Trophoblast cell (in vitro differentiated cells and primary cell): Measurements from ENCODE around the gene PCDHB7.
"Not testable (repeated sequence)": the region's sequence is repeated elsewhere in the genome, so short reads cannot be mapped to it uniquely, and the experiment has no call there.

Source experiments
- DNase-seq, 2 donors: peaks; one replicate each; pipeline ENCODE4 v3.0.0-alpha.2; 2016
- H2AFZ ChIP-seq: 2 replicates; pipeline ENCODE4 v1.6.1; 2013; ENCODE audit warnings: low read length, moderate library complexity, mild to moderate bottlenecking; ENCODE audit not compliant: insufficient read depth, poor library complexity
- H2AK5ac ChIP-seq: 2 replicates; pipeline ENCODE4 v1.6.1; 2013; ENCODE audit warnings: mild to moderate bottlenecking, low read length
- H2BK120ac ChIP-seq: 2 replicates; pipeline ENCODE4 v1.6.1; 2013; ENCODE audit warnings: low read length, mild to moderate bottlenecking, moderate library complexity; ENCODE audit not compliant: insufficient read depth, poor library complexity
- H2BK12ac ChIP-seq: 2 replicates; pipeline ENCODE4 v1.6.1; 2013; ENCODE audit warnings: mild to moderate bottlenecking, low read length, moderate library complexity
- H2BK5ac ChIP-seq: 2 replicates; pipeline ENCODE4 v1.6.1; 2013; ENCODE audit warnings: low read length, low read depth, moderate library complexity, mild to moderate bottlenecking; ENCODE audit not compliant: poor library complexity
- H3K14ac ChIP-seq: 2 replicates; pipeline ENCODE4 v1.6.1; 2013; ENCODE audit warnings: mild to moderate bottlenecking, low read length
- H3K18ac ChIP-seq: 2 replicates; pipeline ENCODE4 v1.6.1; 2013; ENCODE audit warnings: mild to moderate bottlenecking, low read length
- H3K23ac ChIP-seq: 2 replicates; pipeline ENCODE4 v1.6.1; 2013; ENCODE audit warnings: low read length
- H3K27ac ChIP-seq: 2 replicates; pipeline ENCODE4 v1.5.1; 2013; ENCODE audit warnings: low read depth, mild to moderate bottlenecking, inconsistent platforms, low read length, moderate library complexity
- H3K27me3 ChIP-seq: 2 replicates; pipeline ENCODE4 v1.6.1; 2013; ENCODE audit warnings: inconsistent platforms, mild to moderate bottlenecking, low read length, moderate library complexity; ENCODE audit not compliant: insufficient read depth
- H3K36me3 ChIP-seq, 2 experiments: 1 replicate in 1 of 2; 2 replicates in 1 of 2; pipeline ENCODE4 v1.6.1; 2013; ENCODE audit warnings: low read length in 2 of 2, mild to moderate bottlenecking in 2 of 2, moderate library complexity in 1 of 2; ENCODE audit not compliant: insufficient read depth in 2 of 2, control insufficient read depth in 1 of 2
- H3K4ac ChIP-seq: 2 replicates; pipeline ENCODE4 v1.6.1; 2013; ENCODE audit warnings: low read depth, mild to moderate bottlenecking, low read length, moderate library complexity
- H3K4me1 ChIP-seq, 2 experiments: 1 replicate in 1 of 2; 2 replicates in 1 of 2; pipeline ENCODE4 v1.6.1; 2013; ENCODE audit warnings: low read length in 2 of 2, mild to moderate bottlenecking in 2 of 2, moderate library complexity in 1 of 2; ENCODE audit not compliant: insufficient read depth in 2 of 2, control insufficient read depth in 1 of 2
- H3K4me2 ChIP-seq: 2 replicates; pipeline ENCODE4 v1.6.1; 2013; ENCODE audit warnings: inconsistent platforms, mild to moderate bottlenecking, low read length, moderate library complexity
- H3K4me3 ChIP-seq: 2 replicates; pipeline ENCODE4 v1.5.1; 2013; ENCODE audit warnings: mild to moderate bottlenecking, low read depth, low read length, inconsistent platforms
- H3K79me1 ChIP-seq: one replicate; pipeline ENCODE4 v1.6.1; 2013; ENCODE audit warnings: low read length
- H3K79me2 ChIP-seq: 2 replicates; pipeline ENCODE4 v1.6.1; 2013; ENCODE audit warnings: low read length, mild to moderate bottlenecking; ENCODE audit not compliant: control insufficient read depth, insufficient read depth, poor library complexity
- H3K9ac ChIP-seq: 2 replicates; pipeline ENCODE4 v1.6.1; 2013; ENCODE audit warnings: mild to moderate bottlenecking, low read length
- H3K9me3 ChIP-seq: 2 replicates; pipeline ENCODE4 v1.6.1; 2013; ENCODE audit warnings: low read depth, mild to moderate bottlenecking, control low read depth, inconsistent platforms, low read length; ENCODE audit not compliant: insufficient read depth
- H4K12ac ChIP-seq: 2 replicates; pipeline ENCODE4 v1.6.1; 2013; ENCODE audit warnings: low read depth, mild to moderate bottlenecking, low read length, moderate library complexity
- H4K8ac ChIP-seq: 2 replicates; pipeline ENCODE4 v1.6.1; 2013; ENCODE audit warnings: low read depth, mild to moderate bottlenecking, low read length, moderate library complexity
- H4K91ac ChIP-seq: one replicate; pipeline ENCODE4 v1.6.1; 2013; ENCODE audit warnings: low read depth, mild to moderate bottlenecking, low read length, moderate library complexity
- WGBS: extraction: QIAGEN DNeasy Blood & Tissue Kit; methylation state at CpG from one replicate; pipeline ENCODE4 v1.1.7; 2013; ENCODE audit warnings: missing lambda C conversion rate; ENCODE audit not compliant: insufficient read length, insufficient coverage; ENCODE audit errors: extremely low coverage; 5-methylcytosine and 5-hydroxymethylcytosine counted together

The PCDHB7 gene

DNA sequence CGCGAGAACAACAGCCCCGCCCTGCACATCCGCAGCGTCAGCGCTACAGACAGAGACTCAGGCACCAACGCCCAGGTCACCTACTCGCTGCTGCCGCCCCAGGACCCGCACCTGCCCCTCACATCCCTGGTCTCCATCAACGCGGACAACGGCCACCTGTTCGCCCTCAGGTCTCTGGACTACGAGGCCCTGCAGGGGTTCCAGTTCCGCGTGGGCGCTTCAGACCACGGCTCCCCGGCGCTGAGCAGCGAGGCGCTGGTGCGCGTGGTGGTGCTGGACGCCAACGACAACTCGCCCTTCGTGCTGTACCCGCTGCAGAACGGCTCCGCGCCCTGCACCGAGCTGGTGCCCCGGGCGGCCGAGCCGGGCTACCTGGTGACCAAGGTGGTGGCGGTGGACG is 43.1 kb downstream of the PCDHB7 start:
- H3K4me2 ChIP-seq, H3K79me1 ChIP-seq, H2BK120ac ChIP-seq, H3K4me1 ChIP-seq, H3K27me3 ChIP-seq, H4K91ac ChIP-seq, H2BK12ac ChIP-seq, H3K18ac ChIP-seq, H3K9ac ChIP-seq, H2BK5ac ChIP-seq, H3K23ac ChIP-seq, DNase-seq, H3K4me3 ChIP-seq, H3K4ac ChIP-seq, H2AK5ac ChIP-seq, H3K79me2 ChIP-seq, H2AFZ ChIP-seq, H3K9me3 ChIP-seq, H3K36me3 ChIP-seq, H3K14ac ChIP-seq, H4K8ac ChIP-seq, H4K12ac ChIP-seq, H3K27ac ChIP-seq: not testable (repeated sequence)
- no CpG with 5 or more reads among the region's 40 CpGs for WGBS

DNA sequence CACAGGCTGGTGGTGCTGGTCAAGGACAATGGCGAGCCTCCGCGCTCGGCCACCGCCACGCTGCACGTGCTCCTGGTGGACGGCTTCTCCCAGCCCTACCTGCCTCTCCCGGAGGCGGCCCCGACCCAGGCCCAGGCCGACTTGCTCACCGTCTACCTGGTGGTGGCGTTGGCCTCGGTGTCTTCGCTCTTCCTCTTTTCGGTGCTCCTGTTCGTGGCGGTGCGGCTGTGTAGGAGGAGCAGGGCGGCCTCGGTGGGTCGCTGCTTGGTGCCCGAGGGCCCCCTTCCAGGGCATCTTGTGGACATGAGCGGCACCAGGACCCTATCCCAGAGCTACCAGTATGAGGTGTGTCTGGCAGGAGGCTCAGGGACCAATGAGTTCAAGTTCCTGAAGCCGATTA is 43.6 kb downstream of the PCDHB7 start:
- H3K4me2 ChIP-seq, H2BK120ac ChIP-seq, H3K4me3 ChIP-seq, H3K14ac ChIP-seq, H2BK12ac ChIP-seq, H3K27me3 ChIP-seq, H3K36me3 ChIP-seq, H3K18ac ChIP-seq, DNase-seq, H2AFZ ChIP-seq, H3K79me1 ChIP-seq, H2AK5ac ChIP-seq, H4K12ac ChIP-seq, H3K9ac ChIP-seq, H3K23ac ChIP-seq, H3K4me1 ChIP-seq, H2BK5ac ChIP-seq, H4K8ac ChIP-seq, H3K9me3 ChIP-seq, H3K4ac ChIP-seq, H4K91ac ChIP-seq, H3K79me2 ChIP-seq, H3K27ac ChIP-seq: not testable (repeated sequence)
- no CpG with 5 or more reads among the region's 26 CpGs for WGBS

DNA sequence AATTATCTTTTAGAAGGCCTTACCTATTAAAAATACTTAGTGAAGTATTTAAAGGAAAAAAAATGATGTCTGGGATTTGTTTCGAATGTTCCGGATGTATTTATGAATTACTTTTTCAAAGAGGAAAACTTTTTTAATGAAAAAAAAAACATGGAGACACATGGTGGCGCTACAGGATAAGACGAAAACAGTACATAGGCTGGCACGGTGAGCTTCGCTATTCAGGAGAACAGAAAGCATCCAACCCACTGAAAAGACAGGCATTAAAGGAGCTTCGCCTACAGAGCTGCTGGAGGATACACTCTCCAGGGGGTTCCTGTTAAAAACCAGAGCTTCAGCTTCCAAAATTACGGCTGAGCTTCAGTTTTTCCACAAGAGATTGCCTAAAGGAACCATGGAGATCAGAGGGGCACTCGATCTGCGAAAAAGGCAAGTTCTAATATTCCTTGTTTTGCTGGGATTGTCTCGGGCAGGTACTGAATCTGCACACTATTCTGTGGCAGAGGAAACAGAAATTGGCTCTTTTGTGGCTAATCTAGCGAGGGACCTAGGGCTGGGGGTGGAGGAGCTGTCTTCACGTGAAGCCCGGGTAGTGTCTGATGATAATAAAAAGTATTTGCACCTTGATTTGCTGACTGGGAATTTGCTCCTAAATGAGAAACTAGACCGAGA is 50.8 kb downstream of the PCDHB7 start, which contains the start of gene PCDHB14:
Gene PCDHB14, plus strand, starts transcription at position 232 of the 672 bp plus-strand sequence. Its CDS starts 163 bp downstream, at position 395.
- H3K18ac ChIP-seq = no peak within 1 kb of the TSS
- H2BK120ac ChIP-seq = no peak within 1 kb of the TSS
- DNase-seq = peak in 1 of 2 donors; percentile 3
- peaks cover 6% of the 10 kb centered on the region for H3K9me3 ChIP-seq
- no peak within 1 kb of the TSS for H2BK12ac ChIP-seq
- no peak within 1 kb of the TSS for H3K4me3 ChIP-seq
- no peak within 1 kb of the TSS for H3K4ac ChIP-seq
- H3K23ac ChIP-seq = no peak within 1 kb of the TSS
- H3K4me1 ChIP-seq = no peaks in the 10 kb centered on the region
- H3K79me1 ChIP-seq = no peaks in the 10 kb centered on the region
- H3K14ac ChIP-seq = no peak within 1 kb of the TSS
- no CpG with 5 or more reads among the region's 15 CpGs for WGBS
- H3K27me3 ChIP-seq = no peaks in the 10 kb centered on the region
- H3K9ac ChIP-seq = no peak within 1 kb of the TSS
- no peaks in the 10 kb centered on the region for H3K79me2 ChIP-seq
- no peak within 1 kb of the TSS for H4K12ac ChIP-seq
- H3K4me2 ChIP-seq = peak within 1 kb of the TSS; percentile 8
- H4K91ac ChIP-seq = no peak within 1 kb of the TSS
- H3K36me3 ChIP-seq = no peaks in the 10 kb centered on the region
- no peak within 1 kb of the TSS for H2BK5ac ChIP-seq
- H2AK5ac ChIP-seq = no peak within 1 kb of the TSS
- H3K27ac ChIP-seq = no peak within 1 kb of the TSS
- H4K8ac ChIP-seq = peak within 1 kb of the TSS; percentile 42
- H2AFZ ChIP-seq = no peak within 1 kb of the TSS

DNA sequence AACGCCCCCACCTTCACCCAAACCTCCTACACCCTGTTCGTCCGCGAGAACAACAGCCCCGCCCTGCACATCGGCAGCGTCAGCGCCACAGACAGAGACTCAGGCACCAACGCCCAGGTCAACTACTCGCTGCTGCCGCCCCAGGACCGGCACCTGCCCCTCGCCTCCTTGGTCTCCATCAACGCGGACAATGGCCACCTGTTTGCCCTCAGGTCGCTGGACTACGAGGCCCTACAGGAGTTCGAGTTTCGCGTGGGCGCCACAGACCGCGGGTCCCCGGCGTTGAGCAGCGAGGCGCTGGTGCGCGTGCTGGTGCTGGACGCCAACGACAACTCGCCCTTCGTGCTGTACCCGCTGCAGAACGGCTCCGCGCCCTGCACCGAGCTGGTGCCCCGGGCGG is 52.4 kb downstream of the PCDHB7 start:
- H3K36me3 ChIP-seq, H4K12ac ChIP-seq, H4K91ac ChIP-seq, H3K4me3 ChIP-seq, H3K23ac ChIP-seq, H2BK12ac ChIP-seq, H3K27ac ChIP-seq, H3K9me3 ChIP-seq, H2BK5ac ChIP-seq, H4K8ac ChIP-seq, H2AK5ac ChIP-seq, H3K4me1 ChIP-seq, H3K4me2 ChIP-seq, H2AFZ ChIP-seq, H3K18ac ChIP-seq, H2BK120ac ChIP-seq, H3K9ac ChIP-seq, DNase-seq, H3K14ac ChIP-seq, H3K4ac ChIP-seq, H3K79me2 ChIP-seq, H3K79me1 ChIP-seq, H3K27me3 ChIP-seq: not testable (repeated sequence)
- no CpG with 5 or more reads among the region's 40 CpGs for WGBS
